HepG2 (cell line): ENCODE measurements around the gene PPIL6. TPM values are rescaled to one million over a fixed set of nuclear protein-coding genes. Genes with fewer than 3 reads are reported as not detected.

ENCODE experiments used
- CREB1 ChIP-seq, 2 experiments: fragments of 450-650 bp in 1 of 2; IDR thresholded peaks; 2 replicates each; pipeline ENCODE4 v1.6.1; 2016 to 2017; ENCODE audit warnings: control low read depth in 1 of 2, mild to moderate bottlenecking in 1 of 2, missing compliant biosample characterization in 1 of 2, missing genetic modification characterization in 1 of 2
- ETV5 ChIP-seq: IDR thresholded peaks from 2 replicates; pipeline ENCODE4 v1.6.1; 2018; ENCODE audit warnings: missing biosample characterization, missing genetic modification reagents, inconsistent platforms, borderline replicate concordance
- FLYWCH1 ChIP-seq: sonication (generic); formaldehyde crosslinking; IDR thresholded peaks from 2 replicates; pipeline ENCODE4 v1.8.1; 2023; ENCODE audit warnings: mild to moderate bottlenecking, missing genetic modification reagents
- FOXM1 ChIP-seq: sonication (generic); formaldehyde crosslinking; IDR thresholded peaks from 2 replicates; pipeline ENCODE4 v1.5.0; 2020; ENCODE audit warnings: missing genetic modification reagents
- IRX3 ChIP-seq: sonication (generic); formaldehyde crosslinking; IDR thresholded peaks from 2 replicates; pipeline ENCODE4 v1.8.1; 2023; ENCODE audit warnings: mild to moderate bottlenecking, low read depth, missing genetic modification reagents, borderline replicate concordance
- SYNCRIP ChIP-seq: fragments of 200-400 bp; formaldehyde crosslinking; IDR thresholded peaks from 2 replicates; pipeline ENCODE4 v1.6.1; 2018; ENCODE audit warnings: mild to moderate bottlenecking, low read depth, low read length; ENCODE audit not compliant: insufficient read depth
- ZBTB42 ChIP-seq: sonication (generic); formaldehyde crosslinking; IDR thresholded peaks from 2 replicates; pipeline ENCODE4 v1.5.0; 2020; ENCODE audit warnings: mild to moderate bottlenecking, missing genetic modification reagents
- ZNF589 ChIP-seq: sonication (generic); formaldehyde crosslinking; conservative IDR thresholded peaks from 2 replicates; pipeline ENCODE4 v1.8.0; 2022; ENCODE audit warnings: mild to moderate bottlenecking, moderate library complexity, missing genetic modification reagents
- ZNF615 ChIP-seq: sonication (generic); formaldehyde crosslinking; IDR thresholded peaks from 2 replicates; pipeline ENCODE4 v1.5.0; 2020; ENCODE audit warnings: mild to moderate bottlenecking, missing genetic modification reagents, borderline replicate concordance
- polyA plus RNA-seq, 8 experiments: library from polyadenylated mRNA; depleted of rRNA in 3 of 8; stranded (reverse) in 7 of 8; unstranded in 1 of 8; fragments of >200 nt; fragmentation: Illumina TruSeq in 4 of 8; extraction: Trizol in 4 of 8; gene quantifications; 2 replicates each; pipeline versions ENCODE4 v1.2.1 to v1.2.3, GENCODE V29; 2011 to 2016; ENCODE audit warnings: low read depth in 4 of 8, missing spikeins in 1 of 8, mixed read lengths in 1 of 8; ENCODE audit not compliant: insufficient read depth in 1 of 8
- total RNA-seq, 5 experiments: library from RNA; depleted of rRNA; stranded (reverse); fragments of >200 nt; fragmentation: Illumina TruSeq; extraction: Trizol; gene quantifications; 2 replicates each; pipeline ENCODE4 v1.2.3, GENCODE V29; 2016; ENCODE audit warnings: low read depth in 1 of 5
- TF ChIP-seq, protein P1 (sequence below): sonication (generic); formaldehyde crosslinking; IDR thresholded peaks from 2 replicates; pipeline ENCODE4 v1.9.0; 2022; ENCODE audit warnings: missing genetic modification reagents, mild to moderate bottlenecking, borderline replicate concordance
- TF ChIP-seq, protein P2 (sequence below): fragments of 450-650 bp; IDR thresholded peaks from 2 replicates; pipeline ENCODE4 v1.6.1; 2017
- TF ChIP-seq, protein P3 (sequence below): sonication (generic); formaldehyde crosslinking; IDR thresholded peaks from 2 replicates; pipeline ENCODE4 v1.5.1; 2020; ENCODE audit warnings: missing genetic modification reagents, mild to moderate bottlenecking, borderline replicate concordance
- TF ChIP-seq, protein P4 (sequence below): sonication (generic); formaldehyde crosslinking; conservative IDR thresholded peaks from 2 replicates; pipeline ENCODE4 v1.8.0; 2022; ENCODE audit warnings: low read depth, missing genetic modification reagents
- TF ChIP-seq, protein P5 (sequence below): sonication (generic); formaldehyde crosslinking; IDR thresholded peaks from 2 replicates; pipeline ENCODE4 v1.9.0; 2021; ENCODE audit warnings: missing genetic modification reagents, borderline replicate concordance

PPIL6 gene
- total and polyA plus RNA-seq, 2 of the 13 experiments (the other 11 are each of a cell fraction or from before 2014, with no cell fraction given), result 0.22 to 0.46 TPM

DNA sequence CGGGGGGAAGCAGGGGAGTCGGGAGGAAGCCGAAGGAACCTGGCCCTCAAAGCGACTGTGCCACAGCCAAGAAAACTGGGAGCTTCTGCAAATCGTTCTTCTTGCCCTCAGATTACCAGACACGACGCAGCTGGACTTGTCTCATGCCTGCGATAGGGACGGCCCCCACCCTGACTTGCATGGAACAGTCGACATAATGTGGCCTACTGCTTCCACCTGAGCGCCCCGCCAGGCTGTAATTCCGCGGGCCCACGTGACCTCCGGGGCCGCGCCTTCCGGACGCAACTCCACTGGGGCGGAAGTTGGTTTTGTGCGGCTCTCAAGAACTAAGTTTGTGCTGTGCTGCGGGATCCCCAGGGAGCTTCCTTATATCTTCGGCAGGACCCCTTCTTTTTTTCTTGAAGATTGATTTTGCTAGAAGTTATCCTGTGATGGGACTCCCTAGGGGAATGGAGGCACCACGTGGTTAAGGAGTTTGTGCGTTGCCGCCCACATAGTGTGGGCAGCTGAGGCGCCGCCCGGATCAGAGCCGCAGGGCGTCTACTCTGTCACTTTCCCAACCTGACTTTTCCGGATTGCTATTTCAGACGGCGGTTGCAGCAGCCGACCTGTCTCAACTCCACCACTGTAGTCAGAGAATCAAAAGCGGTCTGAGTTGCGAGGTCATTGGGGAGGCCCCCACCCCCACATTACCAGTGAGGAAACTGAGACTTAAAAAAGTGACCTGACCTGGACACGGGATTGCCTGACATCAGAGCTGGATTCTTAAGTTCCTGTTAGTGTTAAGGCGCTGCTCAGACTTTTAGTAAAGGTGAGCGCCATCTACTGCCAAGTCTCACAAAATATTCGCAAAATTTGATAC is 57.6 kb downstream of the PPIL6 start (continued):
- TF ChIP-seq, protein P1, sequence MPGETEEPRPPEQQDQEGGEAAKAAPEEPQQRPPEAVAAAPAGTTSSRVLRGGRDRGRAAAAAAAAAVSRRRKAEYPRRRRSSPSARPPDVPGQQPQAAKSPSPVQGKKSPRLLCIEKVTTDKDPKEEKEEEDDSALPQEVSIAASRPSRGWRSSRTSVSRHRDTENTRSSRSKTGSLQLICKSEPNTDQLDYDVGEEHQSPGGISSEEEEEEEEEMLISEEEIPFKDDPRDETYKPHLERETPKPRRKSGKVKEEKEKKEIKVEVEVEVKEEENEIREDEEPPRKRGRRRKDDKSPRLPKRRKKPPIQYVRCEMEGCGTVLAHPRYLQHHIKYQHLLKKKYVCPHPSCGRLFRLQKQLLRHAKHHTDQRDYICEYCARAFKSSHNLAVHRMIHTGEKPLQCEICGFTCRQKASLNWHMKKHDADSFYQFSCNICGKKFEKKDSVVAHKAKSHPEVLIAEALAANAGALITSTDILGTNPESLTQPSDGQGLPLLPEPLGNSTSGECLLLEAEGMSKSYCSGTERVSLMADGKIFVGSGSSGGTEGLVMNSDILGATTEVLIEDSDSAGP (CRISPR knock-in tag), result peak; percentile 45; the same call in 1 of the 2 replicates
- TF ChIP-seq ZNF615 (CRISPR knock-in tag) (no peak), CREB1 (IDR thresholded peaks at IDR 0.05) (no peak), CREB1 (CRISPR knock-in tag; IDR thresholded peaks at IDR 0.05) (0 out of 2 replicates have a peak, but pooled peaks have one; percentile 4), ZBTB42 (CRISPR knock-in tag) (peak; percentile 63; the same call in 1 of the 2 replicates), FOXM1 (CRISPR knock-in tag) (no peak), FLYWCH1 (no peak), SYNCRIP (no peak), IRX3 (CRISPR knock-in tag) (0 out of 2 replicates have a peak, but pooled peaks have one; percentile 11), ZNF589 (CRISPR knock-in tag) (0 out of 2 replicates have a peak, but pooled peaks have one; percentile 35), ETV5 (CRISPR knock-in tag) (peak; percentile 57; the same call in 1 of the 2 replicates)
- TF ChIP-seq, protein P2, sequence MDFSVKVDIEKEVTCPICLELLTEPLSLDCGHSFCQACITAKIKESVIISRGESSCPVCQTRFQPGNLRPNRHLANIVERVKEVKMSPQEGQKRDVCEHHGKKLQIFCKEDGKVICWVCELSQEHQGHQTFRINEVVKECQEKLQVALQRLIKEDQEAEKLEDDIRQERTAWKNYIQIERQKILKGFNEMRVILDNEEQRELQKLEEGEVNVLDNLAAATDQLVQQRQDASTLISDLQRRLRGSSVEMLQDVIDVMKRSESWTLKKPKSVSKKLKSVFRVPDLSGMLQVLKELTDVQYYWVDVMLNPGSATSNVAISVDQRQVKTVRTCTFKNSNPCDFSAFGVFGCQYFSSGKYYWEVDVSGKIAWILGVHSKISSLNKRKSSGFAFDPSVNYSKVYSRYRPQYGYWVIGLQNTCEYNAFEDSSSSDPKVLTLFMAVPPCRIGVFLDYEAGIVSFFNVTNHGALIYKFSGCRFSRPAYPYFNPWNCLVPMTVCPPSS, result no peak
- TF ChIP-seq, protein P3, sequence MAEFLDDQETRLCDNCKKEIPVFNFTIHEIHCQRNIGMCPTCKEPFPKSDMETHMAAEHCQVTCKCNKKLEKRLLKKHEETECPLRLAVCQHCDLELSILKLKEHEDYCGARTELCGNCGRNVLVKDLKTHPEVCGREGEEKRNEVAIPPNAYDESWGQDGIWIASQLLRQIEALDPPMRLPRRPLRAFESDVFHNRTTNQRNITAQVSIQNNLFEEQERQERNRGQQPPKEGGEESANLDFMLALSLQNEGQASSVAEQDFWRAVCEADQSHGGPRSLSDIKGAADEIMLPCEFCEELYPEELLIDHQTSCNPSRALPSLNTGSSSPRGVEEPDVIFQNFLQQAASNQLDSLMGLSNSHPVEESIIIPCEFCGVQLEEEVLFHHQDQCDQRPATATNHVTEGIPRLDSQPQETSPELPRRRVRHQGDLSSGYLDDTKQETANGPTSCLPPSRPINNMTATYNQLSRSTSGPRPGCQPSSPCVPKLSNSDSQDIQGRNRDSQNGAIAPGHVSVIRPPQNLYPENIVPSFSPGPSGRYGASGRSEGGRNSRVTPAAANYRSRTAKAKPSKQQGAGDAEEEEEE (CRISPR knock-in tag), result 0 out of 2 replicates have a peak, but pooled peaks have one; percentile 35
- TF ChIP-seq, protein P4, sequence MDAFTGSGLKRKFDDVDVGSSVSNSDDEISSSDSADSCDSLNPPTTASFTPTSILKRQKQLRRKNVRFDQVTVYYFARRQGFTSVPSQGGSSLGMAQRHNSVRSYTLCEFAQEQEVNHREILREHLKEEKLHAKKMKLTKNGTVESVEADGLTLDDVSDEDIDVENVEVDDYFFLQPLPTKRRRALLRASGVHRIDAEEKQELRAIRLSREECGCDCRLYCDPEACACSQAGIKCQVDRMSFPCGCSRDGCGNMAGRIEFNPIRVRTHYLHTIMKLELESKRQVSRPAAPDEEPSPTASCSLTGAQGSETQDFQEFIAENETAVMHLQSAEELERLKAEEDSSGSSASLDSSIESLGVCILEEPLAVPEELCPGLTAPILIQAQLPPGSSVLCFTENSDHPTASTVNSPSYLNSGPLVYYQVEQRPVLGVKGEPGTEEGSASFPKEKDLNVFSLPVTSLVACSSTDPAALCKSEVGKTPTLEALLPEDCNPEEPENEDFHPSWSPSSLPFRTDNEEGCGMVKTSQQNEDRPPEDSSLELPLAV, result no peak
- TF ChIP-seq, protein P5, sequence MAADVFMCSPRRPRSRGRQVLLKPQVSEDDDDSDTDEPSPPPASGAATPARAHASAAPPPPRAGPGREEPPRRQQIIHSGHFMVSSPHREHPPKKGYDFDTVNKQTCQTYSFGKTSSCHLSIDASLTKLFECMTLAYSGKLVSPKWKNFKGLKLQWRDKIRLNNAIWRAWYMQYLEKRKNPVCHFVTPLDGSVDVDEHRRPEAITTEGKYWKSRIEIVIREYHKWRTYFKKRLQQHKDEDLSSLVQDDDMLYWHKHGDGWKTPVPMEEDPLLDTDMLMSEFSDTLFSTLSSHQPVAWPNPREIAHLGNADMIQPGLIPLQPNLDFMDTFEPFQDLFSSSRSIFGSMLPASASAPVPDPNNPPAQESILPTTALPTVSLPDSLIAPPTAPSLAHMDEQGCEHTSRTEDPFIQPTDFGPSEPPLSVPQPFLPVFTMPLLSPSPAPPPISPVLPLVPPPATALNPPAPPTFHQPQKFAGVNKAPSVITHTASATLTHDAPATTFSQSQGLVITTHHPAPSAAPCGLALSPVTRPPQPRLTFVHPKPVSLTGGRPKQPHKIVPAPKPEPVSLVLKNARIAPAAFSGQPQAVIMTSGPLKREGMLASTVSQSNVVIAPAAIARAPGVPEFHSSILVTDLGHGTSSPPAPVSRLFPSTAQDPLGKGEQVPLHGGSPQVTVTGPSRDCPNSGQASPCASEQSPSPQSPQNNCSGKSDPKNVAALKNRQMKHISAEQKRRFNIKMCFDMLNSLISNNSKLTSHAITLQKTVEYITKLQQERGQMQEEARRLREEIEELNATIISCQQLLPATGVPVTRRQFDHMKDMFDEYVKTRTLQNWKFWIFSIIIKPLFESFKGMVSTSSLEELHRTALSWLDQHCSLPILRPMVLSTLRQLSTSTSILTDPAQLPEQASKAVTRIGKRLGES (CRISPR knock-in tag), result no peak
